Limb (tissue), 2 donors: ENCODE measurements around the gene JPT2.

Source experiments
- DNase-seq, 2 donors: peaks; one replicate each; pipeline ENCODE4 v3.0.0-alpha.2; 2016; ENCODE audit errors: extremely low spot score in 2 of 2

The JPT2 gene

GRCh38 chr16:1651974-1652312 lies 26.1 kb upstream of the JPT2 start:
- DNase-seq: no peak

DNA sequence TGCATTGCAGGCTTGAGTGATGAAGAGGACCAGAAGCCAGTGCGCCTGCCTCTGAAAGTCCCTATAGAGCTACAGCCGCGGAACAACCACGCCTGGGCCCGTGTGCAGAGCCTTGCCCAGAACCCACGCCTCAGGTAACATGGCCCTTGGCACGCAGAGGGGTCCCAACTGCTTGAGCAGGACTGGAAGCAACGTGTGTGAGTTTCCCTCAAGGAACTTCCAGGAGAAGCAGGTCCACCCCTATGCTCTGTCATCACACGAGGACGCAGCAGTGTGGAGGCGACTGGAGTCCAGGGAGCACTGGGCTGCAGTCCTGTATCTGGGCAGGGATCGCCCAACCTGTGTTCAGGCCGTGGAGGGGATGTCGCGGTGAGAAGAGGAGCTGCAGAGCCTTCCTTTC lies 25.1 kb upstream of the JPT2 start:
- DNase-seq: no peak

- DNase-seq: no peak
Observed at GRCh38 chr16:1654505-1655268, 23.4 kb upstream of the JPT2 start.

DNA sequence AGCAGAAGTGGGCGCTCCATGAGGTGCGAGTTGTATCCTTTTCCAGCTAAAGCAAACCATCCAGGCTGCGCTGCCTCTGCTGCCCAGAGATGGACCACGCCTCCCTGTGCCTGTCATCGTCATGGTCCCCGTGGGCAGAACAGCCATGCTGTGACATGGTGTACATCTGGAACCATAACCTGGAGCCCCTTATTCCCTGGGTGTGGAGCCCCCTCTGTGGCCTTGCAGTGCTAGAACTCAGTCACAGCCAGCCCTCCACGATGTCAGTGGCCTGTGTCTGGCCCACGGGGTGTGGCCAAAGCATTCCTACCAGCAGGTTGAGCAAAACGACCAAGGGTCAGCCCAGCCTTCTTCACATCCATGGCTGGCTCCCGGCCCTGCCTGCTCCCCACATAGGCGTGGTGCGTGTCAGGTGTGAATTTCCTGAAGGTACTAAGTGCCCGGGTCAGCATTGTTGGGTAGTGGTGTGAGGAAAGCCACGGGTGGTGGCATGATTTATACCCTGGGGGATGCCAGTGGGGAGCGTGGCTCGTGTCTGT lies 22.7 kb upstream of the JPT2 start:
- DNase-seq: no peak

GRCh38 chr16:1655909-1656807 lies 21.9 kb upstream of the JPT2 start:
- no peak for DNase-seq

- DNase-seq: no peak
Observed at GRCh38 chr16:1656808-1657617, 21.1 kb upstream of the JPT2 start.

DNA sequence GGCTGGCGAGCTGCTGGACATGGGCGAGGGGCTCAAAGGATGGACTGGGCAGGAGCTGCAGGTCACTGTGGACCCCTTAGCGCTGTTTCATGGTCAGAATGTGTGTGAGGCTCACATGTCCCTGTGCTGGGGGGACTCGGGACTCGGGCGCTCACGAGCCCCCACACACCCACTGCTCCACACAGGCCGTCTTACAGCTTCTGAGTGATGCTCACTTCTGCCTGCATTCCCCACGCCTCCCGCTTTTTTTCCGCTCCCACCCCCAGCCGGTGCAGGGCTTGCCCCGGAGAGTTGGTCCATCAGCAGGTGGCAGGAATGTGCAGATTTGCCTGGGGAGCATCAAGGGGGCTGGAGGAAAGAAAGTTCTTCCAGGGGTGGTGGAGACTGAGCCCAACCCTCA lies 20.2 kb upstream of the JPT2 start:
- no peak for DNase-seq

GRCh38 chr16:1659031-1659430 lies 19.0 kb upstream of the JPT2 start:
- no peak for DNase-seq

- DNase-seq: no peak
Observed at GRCh38 chr16:1661826-1662225, 16.3 kb upstream of the JPT2 start.

DNA sequence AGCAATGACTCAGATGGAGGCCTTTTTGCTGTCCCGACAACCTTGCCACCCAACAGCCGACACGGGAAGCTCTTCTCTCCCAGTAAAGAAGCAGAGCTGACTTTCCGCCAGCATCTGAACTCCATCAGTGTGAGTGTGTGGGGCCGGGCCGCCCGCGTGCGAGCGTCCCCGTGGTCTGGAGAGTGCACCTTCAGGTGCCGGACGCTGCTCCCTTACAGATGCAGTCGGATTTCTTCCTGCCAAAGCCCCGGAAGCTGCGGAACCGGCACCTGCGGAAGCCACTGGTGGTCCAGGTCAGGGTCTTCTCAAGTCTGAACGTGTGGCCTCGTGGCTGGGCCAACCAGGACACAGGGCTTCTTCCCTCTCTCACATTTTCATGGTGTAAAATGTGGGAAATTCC lies 15.5 kb upstream of the JPT2 start:
- DNase-seq: no peak

GRCh38 chr16:1665829-1666228 lies 12.2 kb upstream of the JPT2 start:
- DNase-seq: no peak

DNA sequence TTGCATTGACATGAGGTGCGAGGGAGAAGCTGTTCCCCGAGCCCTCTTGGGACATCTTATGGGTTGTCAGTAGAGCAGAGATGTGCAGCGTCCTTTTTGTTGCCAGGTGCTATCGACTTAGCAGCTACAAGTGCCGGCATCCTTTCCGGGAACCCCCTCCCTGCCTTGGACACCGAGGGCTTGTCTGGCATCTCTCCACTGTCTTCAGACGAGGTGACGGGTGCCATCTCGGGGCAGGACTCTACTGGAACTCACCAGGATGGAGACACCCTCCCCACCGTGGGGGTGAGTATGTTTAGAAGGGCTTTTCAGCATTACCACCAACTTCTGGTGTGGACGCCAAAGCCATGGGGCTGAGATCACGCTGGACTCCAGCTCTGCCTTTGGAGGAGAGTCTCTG lies 11.8 kb upstream of the JPT2 start:
- DNase-seq: no peak

DNA sequence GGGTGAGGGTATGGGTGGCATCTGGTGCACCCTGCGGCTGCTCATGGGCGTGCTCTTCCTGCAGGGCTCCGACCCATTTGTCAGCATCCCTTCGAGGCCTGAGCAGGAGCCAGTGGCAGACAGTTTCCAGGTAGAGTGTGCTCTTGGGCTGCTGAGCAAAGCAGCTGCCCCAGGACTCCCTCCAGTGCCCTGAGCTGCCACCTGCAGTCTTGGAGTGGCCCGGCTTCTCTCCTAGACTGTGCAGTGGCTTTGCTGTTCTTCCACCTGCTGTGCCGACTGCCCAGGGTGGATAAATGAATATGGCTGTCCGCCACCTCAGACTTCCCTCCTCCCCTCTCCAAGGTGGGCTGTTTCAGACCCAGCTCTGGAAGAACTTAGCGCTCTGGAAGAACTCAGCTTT lies 10.8 kb upstream of the JPT2 start:
- no peak for DNase-seq

DNA sequence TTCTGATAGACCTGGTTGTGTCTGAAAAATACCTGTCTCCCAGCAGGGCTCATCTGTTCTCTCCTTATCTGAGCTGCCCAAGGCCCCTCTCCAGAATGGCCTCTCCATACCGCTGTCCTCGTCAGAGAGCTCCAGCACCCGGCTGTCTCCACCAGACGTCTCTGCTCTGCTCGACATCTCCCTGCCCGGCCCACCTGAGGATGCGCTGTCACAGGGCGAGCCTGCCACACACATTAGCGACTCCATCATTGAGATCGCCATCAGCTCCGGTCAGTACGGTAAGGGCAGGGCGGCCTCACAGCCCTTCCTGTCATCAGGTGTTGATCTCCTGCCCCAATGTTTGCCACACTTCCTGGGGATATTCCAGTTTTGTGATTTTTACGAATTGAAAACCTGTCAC lies 10.2 kb upstream of the JPT2 start:
- no peak for DNase-seq

DNA sequence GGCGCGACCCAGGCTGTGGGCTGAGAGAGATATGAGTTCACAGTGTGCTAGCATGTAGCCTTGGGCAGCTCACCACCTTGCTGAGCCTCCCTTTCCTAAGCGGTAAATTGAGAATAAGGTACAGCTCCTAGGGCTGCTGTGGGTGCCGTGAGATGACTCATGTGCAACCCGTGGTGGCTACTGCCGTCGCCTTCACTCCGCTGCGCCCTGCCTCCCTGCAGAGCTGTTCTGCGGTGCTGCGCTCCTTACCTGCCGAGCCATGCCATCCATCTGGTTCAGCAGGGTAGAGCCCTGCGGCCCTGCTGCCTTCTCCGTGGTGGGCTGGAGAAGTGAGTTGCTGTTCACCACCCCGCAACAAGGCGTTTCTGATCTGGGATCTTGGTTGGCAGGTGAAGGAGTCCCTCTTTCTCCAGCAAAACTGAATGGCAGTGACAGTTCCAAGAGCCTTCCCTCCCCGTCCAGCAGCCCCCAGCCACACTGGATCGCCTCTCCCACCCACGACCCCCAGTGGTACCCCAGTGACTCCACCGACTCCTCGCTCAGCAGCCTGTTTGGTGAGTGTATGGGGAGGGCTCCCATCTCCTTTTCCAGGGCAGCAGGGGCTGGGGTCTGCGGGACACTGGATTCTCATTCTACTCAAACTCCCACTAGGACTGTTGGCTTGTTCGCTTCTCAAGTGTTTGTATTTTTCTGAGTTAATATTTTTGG lies 9.3 kb upstream of the JPT2 start:
- no peak for DNase-seq

- DNase-seq: no peak
Observed at GRCh38 chr16:1669698-1670097, 8.4 kb upstream of the JPT2 start.

DNA sequence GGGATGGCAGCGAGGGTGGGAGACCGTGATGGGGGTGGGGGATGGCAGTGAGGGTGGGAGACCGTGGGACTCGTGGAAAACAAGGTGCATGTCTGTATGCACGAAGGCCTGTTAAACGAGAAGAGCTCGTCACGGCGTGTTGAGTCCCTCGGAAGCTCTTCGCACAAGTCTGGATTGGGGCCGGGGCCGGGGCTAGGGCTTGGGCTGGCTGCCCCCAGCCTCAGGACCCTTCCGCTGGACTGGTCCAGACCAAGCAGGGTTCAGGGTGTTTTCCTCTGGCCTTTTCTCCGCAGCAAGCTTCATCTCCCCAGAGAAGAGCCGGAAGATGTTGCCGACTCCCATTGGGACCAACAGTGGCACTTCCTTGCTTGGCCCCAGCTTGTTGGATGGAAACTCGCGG lies 7.7 kb upstream of the JPT2 start:
- no peak for DNase-seq

GRCh38 chr16:1670866-1671265 lies 7.2 kb upstream of the JPT2 start:
- no peak for DNase-seq

DNA sequence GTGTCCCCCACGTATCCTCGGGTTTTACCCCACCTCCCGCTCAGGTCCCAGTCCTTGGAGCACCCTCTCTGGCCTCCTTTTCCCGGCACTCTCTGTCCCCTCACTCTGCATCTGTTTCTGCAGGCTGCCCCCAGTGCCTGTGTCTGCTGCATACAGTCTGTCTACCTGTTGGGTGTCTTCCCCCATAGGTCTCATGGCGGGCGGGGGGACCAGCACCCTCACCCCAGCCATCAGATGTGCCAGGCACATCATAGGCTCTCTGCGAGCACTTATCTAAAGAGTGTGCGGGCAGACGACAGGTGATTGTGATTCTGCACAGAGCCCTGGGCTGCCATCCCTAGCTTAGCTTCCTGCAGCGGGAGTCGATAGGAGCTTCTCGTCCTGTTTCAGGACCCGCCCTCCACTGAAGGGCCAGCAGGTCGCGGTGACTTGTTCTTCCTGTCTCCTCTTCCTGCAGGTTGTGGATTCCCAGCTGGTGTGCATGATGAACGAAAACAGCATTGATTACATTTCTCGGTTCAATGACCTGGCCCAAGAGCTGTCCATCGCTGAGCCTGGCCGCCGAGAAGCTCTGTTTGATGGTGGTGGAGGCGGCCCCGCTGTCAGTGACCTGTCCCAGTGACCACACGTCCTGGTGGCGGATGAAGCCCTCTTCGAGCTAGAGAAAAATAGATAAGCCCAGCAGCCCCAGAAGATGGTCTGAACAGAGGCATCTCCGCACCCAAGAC lies 4.5 kb upstream of the JPT2 start:
- no peak for DNase-seq

DNA sequence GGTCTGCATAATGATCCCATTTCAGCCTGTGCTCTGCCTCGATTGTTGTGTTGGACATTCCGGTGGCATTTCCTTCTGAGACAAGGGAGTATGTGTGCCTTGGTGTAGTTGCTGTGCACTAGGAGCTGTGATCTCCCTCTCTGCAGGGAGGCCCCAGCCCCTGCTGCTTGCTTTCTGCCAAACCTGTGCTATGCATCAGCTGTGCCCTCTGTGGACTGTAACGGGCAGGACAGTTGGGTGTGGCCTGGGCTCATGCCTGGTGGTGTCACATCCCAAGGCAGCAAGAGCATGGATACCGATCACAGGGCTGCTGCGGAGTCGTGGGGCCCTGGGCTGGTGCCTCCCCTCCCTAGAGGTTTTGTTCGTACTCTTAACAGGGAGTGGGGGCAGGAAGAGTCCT lies 3.8 kb upstream of the JPT2 start:
- no peak for DNase-seq
